Tibial artery (tissue), 4 donors: ENCODE measurements around the gene SCN3B.

ENCODE experiments used
- DNase-seq, 2 donors: peaks; one replicate each; pipeline ENCODE4 v3.0.0-alpha.2; 2019
- H3K27ac ChIP-seq, 2 donors: fragments of 200-600 bp; sonication (generic) in 1 of 2; 1 replicate in 1 of 2; 2 replicates in 1 of 2; pipeline ENCODE4 v1.5.1; 2018 to 2019; ENCODE audit warnings: mild to moderate bottlenecking in 1 of 2
- H3K27me3 ChIP-seq, 2 donors: fragments of 200-600 bp; sonication (generic) in 1 of 2; one replicate each; pipeline versions ENCODE4 v1.5.1 to v1.6.0; 2016 to 2019
- H3K36me3 ChIP-seq, 3 donors: fragments of 200-600 bp; sonication (generic) in 2 of 3; one replicate each; pipeline ENCODE4 v1.5.1; 2016 to 2019; ENCODE audit warnings: mild to moderate bottlenecking in 2 of 3
- H3K4me1 ChIP-seq, 4 donors: fragments of 200-600 bp; sonication (generic) in 2 of 4; 1 replicate in 3 of 4; 2 replicates in 1 of 4; pipeline ENCODE4 v1.5.1; 2016 to 2019
- H3K4me3 ChIP-seq, 2 donors: fragments of 200-600 bp; sonication (generic) in 1 of 2; 1 replicate in 1 of 2; 2 replicates in 1 of 2; pipeline ENCODE4 v1.5.1; 2018 to 2019; ENCODE audit warnings: mild to moderate bottlenecking in 2 of 2
- H3K9me3 ChIP-seq, 3 donors: fragments of 200-600 bp; sonication (generic) in 1 of 3; one replicate each; pipeline ENCODE4 v1.5.1; 2016 to 2019
- intact Hi-C: fragments of 100-400 bp; cut with DNase I; formaldehyde crosslinking; loops from one replicate; pipeline ENCODE4 v1.15.0; 2023; ENCODE audit warnings: low total_unique reads
- TF ChIP-seq, protein P1 (sequence below), 2 experiments: fragments of 200-600 bp in 1 of 2; fragments of 450-650 bp in 1 of 2; IDR thresholded peaks; one replicate each; pipeline ENCODE4 v1.5.1; 2017 to 2019; ENCODE audit warnings: antibody characterized with exemption in 2 of 2, mild to moderate bottlenecking in 1 of 2, moderate library complexity in 1 of 2

Gene SCN3B

DNA sequence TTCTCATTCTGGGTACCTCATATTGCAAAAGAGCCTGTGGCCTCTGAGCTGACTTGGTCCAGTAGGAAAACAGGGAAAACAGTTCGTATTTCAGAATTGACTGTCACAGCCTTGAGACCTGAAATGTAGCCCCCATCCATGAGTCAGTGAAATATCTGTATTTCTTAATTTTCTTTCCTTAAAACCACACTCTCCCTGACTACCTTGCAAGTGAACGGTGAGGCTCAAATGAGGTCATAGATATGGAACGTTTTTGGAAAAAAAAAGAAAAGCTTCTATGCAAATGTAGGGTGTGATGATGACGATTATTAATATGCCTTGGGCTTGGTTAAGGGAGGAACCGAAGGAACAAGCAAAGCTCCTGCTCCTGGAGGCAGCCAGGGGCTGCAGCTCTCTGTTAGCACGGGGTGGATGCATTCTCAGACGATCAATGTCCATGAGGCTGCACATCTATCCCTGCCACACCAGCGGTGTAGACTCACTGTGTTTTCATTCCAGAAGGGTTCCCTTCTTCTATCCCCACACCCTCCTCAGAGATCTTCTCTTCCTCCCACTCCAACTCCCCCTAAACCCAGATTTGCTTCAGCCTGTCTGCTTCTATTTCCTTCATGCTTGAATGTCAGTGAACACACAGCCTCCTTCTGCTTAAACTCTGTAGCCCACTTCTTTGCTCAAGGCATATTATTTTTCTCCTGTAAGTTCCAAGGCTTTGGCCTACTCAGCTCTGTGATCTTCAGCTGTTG, 29.2 kb upstream of the SCN3B start:
- intact Hi-C loops: no loop called here
- H3K27me3 ChIP-seq: no peaks in the 10 kb centered on the region
- H3K36me3 ChIP-seq: no peaks in the 10 kb centered on the region
- no peaks in the 10 kb centered on the region for H3K9me3 ChIP-seq
- TF ChIP-seq, protein P1, sequence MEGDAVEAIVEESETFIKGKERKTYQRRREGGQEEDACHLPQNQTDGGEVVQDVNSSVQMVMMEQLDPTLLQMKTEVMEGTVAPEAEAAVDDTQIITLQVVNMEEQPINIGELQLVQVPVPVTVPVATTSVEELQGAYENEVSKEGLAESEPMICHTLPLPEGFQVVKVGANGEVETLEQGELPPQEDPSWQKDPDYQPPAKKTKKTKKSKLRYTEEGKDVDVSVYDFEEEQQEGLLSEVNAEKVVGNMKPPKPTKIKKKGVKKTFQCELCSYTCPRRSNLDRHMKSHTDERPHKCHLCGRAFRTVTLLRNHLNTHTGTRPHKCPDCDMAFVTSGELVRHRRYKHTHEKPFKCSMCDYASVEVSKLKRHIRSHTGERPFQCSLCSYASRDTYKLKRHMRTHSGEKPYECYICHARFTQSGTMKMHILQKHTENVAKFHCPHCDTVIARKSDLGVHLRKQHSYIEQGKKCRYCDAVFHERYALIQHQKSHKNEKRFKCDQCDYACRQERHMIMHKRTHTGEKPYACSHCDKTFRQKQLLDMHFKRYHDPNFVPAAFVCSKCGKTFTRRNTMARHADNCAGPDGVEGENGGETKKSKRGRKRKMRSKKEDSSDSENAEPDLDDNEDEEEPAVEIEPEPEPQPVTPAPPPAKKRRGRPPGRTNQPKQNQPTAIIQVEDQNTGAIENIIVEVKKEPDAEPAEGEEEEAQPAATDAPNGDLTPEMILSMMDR (IDR thresholded peaks at IDR 0.05): no peak
- H3K4me1 ChIP-seq: no peaks in the 10 kb centered on the region
- no peak overlapping the region for H3K4me3 ChIP-seq
- DNase-seq: no peak
- H3K27ac ChIP-seq: no peak overlapping the region

DNA sequence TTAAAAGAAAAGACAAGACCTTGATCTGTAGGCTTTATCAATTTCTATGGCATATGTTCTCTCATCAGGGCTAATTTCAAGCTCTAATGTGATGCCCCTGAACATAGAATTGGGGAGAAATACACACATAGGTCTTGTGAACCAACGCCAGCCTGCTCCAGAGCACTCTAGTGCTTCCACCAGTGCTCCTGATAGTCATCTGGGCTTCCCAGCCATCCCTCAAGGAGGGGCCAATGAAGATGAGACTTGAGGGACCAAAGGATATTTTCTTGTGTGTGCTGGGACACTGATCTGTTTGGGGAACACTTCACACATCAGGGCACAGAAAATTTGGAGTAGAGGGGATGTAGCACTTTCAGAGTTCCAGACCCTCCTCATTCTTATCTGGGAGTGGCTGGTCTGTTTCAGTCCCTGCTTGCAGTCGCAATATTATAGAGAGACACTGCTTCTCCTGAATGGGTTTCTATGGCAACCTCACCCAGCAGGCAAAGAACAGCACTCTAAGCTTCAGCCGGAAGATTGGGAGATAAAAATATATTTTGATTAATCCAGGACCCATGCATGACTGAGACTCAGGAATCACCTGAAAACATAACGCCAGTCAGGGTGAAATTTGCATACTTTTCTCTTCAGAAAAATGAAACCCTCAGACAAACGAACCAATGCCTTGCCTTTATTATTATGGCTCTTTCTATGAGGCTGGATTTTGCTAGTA, 28.4 kb upstream of the SCN3B start:
- intact Hi-C loops: no loop called here
- Histone ChIP-seq H3K4me1 (no peaks in the 10 kb centered on the region), H3K27ac (no peak overlapping the region), H3K4me3 (no peak overlapping the region), H3K36me3 (no peaks in the 10 kb centered on the region), H3K9me3 (no peaks in the 10 kb centered on the region), H3K27me3 (no peaks in the 10 kb centered on the region)
- no peak for DNase-seq
- TF ChIP-seq, protein P1 (IDR thresholded peaks at IDR 0.05): no peak

DNA sequence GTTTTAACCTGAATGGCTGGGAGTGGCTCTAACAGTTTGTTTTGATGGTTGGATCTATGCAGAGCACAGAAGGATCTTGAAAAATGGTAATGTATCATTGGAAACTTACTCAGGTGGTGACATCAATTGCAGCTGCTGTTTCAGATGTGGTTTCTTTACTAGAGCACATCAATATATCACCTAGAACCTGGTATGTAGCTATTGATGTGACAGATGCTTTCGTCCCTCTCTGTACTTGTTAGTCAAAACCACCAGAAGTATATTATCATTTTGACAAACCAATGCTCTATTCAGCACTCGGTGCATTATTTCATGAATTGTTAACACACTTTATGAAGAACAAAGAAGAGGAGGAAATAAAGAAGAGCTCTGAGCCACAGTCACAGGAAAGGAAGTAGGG, 26.6 kb upstream of the SCN3B start:
- TF ChIP-seq, protein P1 (IDR thresholded peaks at IDR 0.05): no peak
- Histone ChIP-seq H3K4me3 (no peak overlapping the region), H3K27ac (no peak overlapping the region), H3K36me3 (no peaks in the 10 kb centered on the region), H3K4me1 (no peaks in the 10 kb centered on the region), H3K9me3 (no peaks in the 10 kb centered on the region), H3K27me3 (no peaks in the 10 kb centered on the region)
- DNase-seq: no peak
- intact Hi-C loops: no loop called here

DNA sequence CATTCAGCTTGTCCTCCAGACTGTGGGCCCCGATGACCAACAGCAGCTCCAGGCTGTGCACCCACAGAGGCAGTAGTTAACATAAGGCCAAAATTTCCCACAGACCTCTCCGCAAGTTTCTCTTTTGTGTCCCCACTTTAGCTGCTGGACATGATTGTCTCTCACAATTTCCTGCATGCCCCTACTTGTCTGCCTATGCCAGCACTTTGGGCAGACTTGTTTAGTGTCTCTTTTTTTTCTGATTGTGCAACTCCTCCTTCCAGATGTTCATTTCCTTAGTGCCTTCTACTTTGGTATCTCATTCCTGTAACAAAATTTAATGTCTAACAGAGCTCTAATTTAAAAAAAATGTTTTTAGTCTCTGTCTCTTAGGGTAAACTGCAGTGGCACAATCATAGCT, 23.8 kb upstream of the SCN3B start:
- DNase-seq: no peak
- Histone ChIP-seq H3K36me3 (no peaks in the 10 kb centered on the region), H3K4me1 (no peaks in the 10 kb centered on the region), H3K9me3 (no peaks in the 10 kb centered on the region), H3K27me3 (no peaks in the 10 kb centered on the region), H3K27ac (no peak overlapping the region), H3K4me3 (no peak overlapping the region)
- intact Hi-C loops: no loop called here
- TF ChIP-seq, protein P1 (IDR thresholded peaks at IDR 0.05): no peak

DNA sequence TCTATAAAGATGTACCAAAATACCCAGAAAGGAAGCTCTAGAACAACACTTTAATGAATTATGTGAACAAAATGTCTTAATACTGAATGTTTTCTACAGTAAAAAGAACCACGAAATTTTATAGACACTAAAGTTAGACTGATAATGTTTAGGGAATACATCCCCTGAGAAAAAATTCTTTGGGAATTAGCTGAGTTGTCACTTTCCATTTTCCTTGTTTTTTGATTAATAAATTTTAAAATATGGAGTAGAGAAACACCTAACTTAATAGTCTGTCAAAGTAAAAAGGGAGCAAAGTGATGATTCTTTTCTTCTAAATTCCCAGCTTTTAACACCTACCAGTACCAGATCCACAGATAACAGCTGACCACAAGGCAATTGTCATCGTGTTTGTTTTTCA, 23.1 kb upstream of the SCN3B start:
- H3K4me1 ChIP-seq: no peaks in the 10 kb centered on the region
- TF ChIP-seq, protein P1 (IDR thresholded peaks at IDR 0.05): no peak
- intact Hi-C loops: no loop called here
- H3K36me3 ChIP-seq: no peaks in the 10 kb centered on the region
- H3K27me3 ChIP-seq: no peaks in the 10 kb centered on the region
- no peaks in the 10 kb centered on the region for H3K9me3 ChIP-seq
- no peak overlapping the region for H3K27ac ChIP-seq
- DNase-seq: no peak
- no peak overlapping the region for H3K4me3 ChIP-seq
